KG1 (cell line): ENCODE data around the gene KCNH2.
"Not testable (repeated sequence)": the region's sequence is repeated elsewhere in the genome, so short reads cannot be mapped to it uniquely, and the experiment has no call there.

Experiments used
- DNase-seq: peaks from one replicate; lab custom pipeline; 2025; lab: John Stamatoyannopoulos, UW

Gene KCNH2, protein sequence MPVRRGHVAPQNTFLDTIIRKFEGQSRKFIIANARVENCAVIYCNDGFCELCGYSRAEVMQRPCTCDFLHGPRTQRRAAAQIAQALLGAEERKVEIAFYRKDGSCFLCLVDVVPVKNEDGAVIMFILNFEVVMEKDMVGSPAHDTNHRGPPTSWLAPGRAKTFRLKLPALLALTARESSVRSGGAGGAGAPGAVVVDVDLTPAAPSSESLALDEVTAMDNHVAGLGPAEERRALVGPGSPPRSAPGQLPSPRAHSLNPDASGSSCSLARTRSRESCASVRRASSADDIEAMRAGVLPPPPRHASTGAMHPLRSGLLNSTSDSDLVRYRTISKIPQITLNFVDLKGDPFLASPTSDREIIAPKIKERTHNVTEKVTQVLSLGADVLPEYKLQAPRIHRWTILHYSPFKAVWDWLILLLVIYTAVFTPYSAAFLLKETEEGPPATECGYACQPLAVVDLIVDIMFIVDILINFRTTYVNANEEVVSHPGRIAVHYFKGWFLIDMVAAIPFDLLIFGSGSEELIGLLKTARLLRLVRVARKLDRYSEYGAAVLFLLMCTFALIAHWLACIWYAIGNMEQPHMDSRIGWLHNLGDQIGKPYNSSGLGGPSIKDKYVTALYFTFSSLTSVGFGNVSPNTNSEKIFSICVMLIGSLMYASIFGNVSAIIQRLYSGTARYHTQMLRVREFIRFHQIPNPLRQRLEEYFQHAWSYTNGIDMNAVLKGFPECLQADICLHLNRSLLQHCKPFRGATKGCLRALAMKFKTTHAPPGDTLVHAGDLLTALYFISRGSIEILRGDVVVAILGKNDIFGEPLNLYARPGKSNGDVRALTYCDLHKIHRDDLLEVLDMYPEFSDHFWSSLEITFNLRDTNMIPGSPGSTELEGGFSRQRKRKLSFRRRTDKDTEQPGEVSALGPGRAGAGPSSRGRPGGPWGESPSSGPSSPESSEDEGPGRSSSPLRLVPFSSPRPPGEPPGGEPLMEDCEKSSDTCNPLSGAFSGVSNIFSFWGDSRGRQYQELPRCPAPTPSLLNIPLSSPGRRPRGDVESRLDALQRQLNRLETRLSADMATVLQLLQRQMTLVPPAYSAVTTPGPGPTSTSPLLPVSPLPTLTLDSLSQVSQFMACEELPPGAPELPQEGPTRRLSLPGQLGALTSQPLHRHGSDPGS

DNA sequence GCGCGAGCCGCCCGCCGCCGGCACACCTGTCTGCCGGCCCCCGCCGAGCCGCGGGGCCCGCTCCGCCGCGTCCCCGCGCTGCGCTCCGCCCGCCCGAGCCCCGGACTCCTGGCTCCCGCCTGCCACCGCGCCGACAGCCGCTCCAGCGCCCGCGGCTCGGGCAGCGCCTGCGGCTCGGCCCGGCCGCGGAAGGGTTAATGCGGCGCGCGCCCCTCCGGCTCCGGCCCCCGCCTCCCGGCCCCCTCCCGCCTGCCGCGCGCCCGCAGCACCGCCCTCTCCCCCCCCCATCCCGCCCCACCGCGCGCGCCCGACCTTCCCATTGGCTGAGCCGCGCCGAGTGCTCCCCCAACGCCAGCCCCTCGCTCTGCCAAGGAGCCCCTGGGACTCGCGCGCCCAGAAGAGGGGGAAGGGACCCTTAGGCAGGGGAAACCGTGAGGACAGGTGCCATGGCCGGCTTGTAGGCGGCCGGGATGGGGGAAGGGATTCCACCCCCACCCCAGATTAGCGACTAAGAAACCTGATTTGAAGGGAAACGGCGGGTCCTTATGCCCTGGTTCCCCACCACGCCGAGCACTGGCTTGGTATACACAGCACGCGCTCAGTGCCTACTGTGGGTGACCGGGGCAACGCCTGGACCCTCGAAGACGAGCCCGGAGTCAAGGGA, at the start of gene KCNH2:
KCNH2 (minus strand) TSS at position 196 of the 664 bp plus-strand sequence. CDS start 408 bp downstream, outside the sequence.
- DNase-seq: no peak

DNA sequence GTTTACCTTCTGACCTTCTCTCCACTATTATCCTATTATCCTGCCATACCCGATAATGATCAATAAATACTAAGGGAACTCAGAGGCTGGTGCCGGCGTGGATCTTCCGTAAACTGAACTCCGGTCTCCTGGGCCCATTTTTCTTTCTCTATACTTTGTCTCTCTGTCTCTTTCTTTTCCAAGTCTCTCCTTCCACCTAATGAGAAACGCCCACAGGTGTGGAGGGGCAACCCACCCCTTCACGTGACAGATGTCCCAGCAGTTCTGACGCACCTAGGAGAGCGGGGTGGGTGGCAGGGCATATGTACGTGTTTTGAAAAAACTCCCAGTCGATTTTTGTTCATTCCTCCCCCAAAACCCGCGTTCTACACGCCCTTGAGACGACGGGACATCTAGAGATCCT, 49.6 kb upstream of the KCNH2 start:
- DNase-seq: not testable (repeated sequence)

DNA sequence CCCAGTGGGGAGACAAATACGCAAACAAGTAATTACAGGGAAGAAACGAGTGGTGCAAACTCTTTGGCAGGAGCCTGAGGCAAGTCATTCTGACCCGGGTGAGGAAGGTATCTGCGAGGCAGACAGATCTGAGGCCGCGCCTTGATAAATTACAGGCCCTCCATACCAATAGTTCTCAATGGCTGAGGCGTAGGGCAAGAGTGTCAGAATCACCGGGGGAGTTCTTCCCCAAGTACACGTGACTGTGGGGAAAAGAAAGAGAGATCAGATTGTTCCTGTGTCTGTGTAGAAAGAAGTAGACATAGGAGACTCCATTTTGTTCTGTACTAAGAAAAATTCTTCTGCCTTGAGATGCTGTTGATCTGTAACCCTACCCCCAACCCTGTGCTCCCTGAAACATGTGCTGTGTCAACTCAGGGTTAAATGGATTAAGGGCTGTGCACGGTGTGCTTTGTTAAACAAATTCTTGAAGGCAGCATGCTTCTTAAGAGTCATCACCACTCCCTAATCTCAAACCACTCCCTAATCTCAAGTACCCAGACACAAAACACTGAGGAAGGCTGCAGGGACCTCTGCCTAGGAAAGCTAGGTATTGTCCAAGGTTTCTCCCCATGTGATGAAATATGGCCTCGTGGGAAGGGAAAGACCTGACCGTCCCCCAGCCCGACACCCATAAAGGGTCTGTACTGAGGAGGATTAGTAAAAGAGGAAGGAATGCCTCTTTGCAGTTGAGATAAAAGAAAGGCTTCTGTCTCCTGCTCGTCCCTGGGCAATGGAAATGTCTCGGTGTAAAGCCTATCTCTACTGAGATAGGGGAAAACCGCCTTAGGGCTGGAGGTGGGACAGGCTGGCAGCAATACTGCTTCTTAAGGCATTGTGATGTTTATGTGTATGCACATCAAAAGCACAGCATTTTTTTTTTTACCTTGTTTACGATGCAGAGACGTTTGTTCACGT, 48.9 kb upstream of the KCNH2 start:
- not testable (repeated sequence) for DNase-seq

DNA sequence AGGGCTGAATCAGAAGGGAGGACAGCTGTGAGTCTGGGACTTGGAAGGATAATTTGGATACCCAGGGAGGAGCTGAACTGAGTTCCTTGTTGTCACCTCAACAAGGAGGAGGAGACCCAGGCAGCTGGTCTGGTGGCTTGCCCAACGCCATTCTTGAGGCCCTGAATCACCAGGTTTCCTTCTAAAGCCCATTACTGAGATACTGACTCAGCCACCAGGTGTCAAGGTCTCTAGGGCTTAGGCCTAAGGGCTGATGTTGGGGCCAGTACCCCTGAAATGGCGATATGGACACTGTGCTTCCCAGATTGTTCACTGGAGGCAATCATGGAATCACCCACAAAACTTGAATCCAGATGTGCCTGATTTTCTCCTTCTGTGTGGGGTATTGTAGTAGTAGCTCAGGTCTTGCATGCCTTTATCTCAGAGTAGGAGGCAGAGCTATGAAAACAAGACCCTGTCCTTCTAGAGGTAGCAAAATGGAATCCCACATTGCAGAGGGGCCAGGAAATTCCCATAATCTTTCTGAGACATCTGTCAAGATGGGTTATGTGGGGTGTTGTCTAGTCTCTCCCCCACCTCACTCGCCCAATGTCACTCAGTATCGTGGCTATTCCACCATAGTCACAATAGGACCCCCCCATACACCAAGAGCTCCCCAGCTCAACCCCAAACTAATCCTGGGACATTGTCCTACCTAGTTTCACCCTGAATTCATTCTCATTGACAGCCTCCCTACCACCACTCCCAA, 48.0 kb upstream of the KCNH2 start:
- DNase-seq: no peak

DNA sequence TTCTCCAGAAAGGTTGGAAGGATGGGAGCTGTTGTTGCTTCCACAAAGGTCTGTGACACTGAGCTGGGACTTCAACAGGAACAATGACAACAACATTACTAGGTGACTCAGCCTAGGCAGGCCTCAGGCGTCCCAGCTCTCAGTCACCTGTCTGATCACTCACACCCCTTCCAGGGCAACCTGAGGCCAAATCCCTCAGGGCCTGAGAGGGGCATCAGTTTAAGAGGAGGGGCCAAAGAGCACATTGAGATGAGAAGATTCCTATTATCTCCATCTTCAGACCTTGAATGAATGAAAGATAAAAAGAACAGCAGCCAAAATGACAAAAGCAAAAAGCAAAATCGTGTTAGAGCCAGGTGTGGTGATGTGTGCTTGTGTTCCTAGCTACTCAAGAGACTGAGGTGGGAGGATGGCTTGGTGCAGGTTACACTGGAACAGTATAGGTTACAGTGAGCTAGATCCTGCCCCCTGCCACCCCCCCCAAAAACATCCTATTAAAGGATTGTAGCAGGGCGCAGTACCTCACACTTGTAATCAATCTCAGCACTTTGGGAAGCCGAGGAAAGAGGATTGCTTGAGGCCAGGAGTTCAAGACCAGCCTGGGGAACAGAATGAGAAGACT, 46.4 kb upstream of the KCNH2 start, which contains the start of gene ATG9B:
ATG9B (minus strand) TSS at position 60 of the 622 bp plus-strand sequence. CDS start 71 bp downstream, outside the sequence.
- DNase-seq: no peak

DNA sequence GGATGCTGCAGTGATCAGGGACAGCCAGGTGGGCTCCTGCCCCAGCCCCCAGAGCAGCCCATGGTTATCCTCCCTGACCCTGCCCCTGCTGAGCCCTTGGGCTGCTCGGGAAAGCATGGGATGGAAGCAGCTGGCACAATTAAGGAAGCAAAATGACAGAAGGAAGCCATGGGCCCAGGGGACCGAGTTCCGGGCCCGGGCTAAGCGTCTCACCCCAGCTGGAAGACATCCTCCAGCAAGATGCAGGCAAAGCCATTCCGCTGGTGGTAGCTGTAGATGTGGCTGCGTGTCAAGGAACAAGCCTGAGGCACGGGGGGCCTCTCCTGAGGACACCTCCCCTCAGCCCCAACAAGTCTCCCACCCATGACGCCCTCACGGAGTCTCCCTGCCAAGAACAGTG, 45.1 kb upstream of the KCNH2 start:
- no peak for DNase-seq

DNA sequence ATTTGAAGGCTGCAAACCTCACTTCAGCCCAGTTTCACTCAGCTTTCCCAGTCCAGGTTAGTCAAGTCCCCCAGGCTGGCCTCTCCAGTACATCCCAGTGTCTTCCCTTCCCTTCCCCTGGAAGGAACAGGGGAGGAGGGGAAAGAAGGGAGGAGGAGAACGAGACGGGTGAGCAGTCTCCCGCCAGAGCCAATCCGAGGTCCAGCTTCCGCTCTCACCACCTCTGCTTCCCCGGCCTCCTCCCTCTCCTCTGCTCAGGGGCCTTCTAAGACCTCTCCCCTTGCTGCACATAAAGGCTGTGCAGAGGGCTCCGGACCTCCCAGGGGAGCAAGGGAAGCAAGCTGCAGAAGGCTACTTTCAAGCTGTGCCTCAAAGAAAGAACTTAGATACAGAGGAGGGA, 42.1 kb upstream of the KCNH2 start:
- no peak for DNase-seq

DNA sequence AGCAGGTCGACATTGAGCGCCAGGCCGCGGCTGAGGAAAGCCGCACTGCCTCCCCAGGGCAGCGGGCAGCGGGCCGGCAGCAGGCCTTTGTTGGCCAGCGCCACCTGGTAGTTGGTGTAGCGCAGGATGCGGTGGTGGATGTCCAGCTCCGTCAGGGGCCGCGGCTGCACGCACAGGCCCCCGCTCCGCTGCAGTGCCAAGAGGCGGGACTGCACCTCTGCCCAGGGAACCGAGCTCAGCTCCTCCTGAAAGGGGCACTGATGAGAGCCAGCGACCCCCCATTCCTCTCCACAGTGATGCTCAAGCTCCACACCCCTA, 41.0 kb upstream of the KCNH2 start:
- DNase-seq: no peak

DNA sequence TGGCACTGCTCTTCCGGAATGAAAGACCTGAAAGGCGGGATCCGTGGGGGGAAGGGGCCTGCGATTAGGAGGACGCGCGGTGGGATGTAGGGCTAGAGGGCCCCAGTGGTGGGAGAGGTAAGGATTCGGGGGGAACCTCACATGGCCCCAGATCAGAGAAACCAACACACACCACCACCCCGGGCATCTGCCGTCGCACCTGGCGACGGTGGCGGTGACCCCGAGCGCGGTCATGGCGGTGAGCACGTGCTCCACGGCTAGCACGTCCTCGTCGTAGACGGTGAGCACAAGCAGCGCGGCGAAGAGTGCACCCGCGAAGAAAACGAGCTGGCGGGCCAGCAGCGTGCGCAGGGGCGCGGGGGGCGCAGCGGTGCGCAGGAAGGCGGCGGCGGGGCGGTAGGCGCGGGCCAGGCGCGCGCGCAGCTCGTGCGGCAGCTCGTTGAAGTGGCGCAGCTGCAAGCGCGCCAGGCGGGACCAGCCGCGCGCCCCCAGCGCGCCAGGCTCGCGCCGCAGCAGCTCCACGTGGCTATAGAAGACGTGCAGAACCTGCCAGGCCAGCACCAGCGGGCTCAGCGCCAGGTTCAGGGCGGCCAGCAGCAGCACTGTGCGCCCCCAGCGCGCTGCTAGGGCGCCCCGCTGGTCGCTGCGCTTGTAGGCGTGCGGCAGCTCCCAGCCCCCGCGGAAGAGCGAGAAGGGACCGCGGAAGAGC, 40.5 kb upstream of the KCNH2 start:
- no peak for DNase-seq

DNA sequence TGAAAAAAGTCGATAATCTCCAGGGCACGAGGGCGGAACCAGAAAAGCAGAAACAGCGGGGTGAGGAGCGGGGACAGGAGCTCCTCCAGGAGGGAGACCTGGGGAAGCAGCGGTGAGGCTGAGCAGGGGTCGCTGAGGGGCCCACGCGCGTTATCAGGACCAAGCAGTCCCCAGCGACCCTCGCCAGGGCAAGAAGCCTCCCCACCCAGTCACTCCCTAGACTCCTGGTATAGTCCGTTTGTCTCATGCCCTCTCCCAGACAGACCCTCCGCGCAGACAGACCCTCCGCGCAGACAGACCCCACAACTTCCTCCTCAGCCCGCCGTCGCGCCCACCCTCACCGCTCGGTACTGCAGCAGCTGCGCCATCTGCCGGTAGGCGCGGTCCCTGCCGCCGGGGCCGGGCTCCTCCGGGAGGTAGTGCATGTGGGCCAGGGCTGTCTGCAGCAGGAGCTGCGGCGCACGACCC, 39.9 kb upstream of the KCNH2 start:
- no peak for DNase-seq

DNA sequence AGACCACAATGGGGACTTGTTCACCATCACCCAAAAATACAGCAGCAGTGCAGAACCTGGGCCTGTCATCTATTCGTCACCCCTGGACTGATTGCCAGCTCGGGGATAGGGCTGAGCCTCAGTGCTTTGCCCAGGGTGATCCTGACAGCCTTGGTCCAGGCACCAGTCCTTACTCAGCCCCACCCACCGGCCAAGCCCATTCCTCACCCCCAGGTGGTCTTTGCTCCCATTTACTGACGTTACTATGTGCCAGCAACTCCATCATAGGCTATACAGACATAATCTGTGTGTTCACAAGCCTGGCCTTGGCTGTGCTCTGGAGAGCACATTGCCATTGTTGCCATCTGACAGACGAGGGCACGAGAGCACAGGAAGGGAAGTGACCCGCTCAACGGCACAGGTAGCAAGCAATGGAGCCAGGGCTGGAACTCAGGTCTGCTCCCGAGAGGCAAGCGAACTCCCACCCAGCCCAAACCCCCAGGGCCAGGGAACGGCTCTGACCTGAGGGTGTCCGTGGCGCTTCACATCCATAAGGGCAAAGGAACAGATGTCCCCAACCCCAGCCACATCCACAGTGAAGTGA, 39.3 kb upstream of the KCNH2 start:
- no peak for DNase-seq

DNA sequence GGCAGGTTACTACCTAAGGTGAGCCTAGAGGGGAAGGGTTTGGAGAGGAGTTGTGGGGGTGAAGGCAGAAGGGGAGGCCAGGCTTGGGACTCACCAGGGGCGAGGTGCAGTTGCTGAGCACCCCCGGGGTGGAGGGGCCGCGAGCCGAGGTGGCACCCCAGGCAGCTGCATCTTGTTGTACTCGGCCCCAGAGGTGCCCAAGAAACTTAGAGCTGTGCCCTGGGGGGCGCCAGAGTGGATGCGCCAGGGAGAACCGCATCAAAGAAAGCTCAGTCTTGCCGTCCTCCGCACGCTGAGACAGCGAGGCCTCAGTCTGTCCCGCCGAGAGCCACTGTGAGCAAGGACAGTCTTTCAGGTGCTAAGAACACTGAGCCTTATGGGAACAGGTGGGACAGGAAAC, 38.8 kb upstream of the KCNH2 start:
- no peak for DNase-seq

DNA sequence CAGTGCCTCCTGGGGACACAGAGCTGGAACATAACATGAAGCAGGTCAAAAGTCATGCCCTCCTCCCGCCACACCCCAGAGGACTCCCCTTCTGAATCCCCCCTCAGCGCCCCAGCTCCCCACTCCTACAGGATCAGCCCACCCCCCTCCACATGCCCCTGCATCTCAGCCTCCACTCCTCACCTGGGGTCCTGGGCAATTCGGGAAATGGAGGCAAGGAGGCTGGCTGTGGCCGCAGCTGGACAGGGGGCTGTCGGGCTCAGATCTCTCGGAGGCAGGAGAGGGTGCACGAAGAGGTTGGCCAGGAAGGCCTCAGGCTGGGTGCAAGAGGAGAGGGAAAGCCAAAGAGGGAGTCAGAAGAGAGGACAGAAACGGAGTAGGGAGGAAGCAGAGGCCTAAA, 38.4 kb upstream of the KCNH2 start:
- no peak for DNase-seq

DNA sequence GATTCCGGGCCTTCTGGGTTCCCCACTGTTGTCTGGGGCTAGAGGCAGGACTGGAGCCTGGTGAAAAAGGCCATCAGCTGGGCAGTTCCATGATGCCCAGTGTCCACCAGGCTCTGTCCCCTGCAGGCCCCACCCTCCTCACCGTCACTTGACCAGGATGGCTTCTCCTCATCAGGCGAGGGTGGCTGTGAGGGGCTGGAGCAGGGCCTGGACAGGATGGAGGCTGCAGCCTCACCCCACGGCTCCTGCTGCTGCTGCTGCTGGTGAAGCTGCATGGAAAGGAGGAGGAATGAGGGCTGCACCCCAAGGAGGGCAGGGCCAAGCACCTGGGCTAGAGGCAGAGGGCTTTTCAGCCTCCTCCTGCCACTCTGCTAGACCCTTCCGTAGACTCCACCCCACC, 37.8 kb upstream of the KCNH2 start:
- DNase-seq: no peak

DNA sequence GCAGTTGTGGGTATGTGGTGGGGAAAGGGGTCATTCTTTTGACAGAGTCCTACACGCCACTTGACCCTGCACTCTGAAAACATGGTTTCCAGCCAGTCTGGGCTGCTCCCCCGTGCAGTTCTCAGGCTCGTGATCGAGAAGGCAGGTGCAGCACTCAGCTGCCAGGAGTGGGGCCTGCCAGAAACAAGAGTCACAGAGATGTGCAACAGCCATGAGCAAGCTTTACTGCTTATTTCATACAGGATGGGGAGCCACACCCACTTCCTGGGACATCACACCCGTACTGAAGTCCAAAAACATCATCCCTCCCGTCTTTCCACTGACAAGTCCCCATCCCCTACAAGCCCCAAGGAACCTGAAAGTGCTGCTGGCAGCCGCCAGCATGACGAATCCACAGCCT, 36.8 kb upstream of the KCNH2 start:
- DNase-seq: no peak

DNA sequence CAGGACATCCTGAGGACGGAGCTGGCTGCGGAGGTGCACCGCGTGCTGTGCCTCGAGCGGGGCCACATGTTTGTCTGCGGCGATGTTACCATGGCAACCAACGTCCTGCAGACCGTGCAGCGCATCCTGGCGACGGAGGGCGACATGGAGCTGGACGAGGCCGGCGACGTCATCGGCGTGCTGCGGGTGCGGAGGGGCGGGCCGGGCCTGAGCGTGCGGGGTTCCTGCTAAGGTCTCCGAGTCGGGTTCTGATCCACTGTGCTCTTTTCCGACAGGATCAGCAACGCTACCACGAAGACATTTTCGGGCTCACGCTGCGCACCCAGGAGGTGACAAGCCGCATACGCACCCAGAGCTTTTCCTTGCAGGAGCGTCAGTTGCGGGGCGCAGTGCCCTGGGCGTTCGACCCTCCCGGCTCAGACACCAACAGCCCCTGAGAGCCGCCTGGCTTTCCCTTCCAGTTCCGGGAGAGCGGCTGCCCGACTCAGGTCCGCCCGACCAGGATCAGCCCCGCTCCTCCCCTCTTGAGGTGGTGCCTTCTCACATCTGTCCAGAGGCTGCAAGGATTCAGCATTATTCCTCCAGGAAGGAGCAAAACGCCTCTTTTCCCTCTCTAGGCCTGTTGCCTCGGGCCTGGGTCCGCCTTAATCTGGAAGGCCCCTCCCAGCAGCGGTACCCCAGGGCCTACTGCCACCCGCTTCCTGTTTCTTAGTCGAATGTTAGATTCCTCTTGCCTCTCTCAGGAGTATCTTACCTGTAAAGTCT, 35.8 kb upstream of the KCNH2 start:
- DNase-seq: no peak

DNA sequence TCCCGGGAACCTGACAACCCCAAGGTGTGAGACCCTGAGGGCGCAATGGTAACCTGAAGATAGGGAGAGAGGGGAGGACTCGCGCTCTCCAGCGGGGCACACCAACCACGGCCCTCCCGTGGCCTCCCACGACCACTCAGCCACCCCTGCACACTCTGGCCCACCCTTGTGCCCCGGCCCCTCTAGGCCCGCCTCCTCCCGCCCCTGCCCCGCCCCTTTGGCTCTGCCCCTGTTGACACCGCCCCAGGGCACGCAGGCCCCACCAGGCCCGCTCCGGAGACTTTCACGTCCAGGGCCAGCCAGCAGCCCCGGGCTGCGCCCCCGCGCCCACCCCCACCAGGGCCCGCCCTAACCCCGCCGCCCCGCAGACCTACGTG, 35.2 kb upstream of the KCNH2 start:
- no peak for DNase-seq

DNA sequence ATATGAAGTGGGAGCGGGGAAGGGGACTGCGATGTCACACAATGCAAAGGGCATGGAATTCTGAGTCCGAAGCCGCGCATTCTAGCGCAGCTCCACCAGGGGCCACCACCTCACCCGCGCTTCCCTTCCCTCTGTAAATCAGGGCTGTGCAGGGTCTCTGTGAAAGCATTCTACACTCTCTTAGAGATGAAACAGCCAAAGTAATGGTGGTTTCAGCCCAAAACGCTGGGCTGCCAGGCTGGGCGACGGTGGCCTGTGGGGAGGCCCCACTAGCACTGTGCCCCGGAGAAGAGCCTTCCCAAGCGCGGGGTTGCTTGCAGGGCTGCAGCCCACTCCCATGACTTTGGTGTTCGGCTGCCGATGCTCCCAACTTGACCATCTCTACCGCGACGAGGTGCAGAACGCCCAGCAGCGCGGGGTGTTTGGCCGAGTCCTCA, 34.8 kb upstream of the KCNH2 start:
- no peak for DNase-seq
